HCT116 (cell line): ENCODE data around the gene LHB. TPM values are rescaled to one million over a fixed set of nuclear protein-coding genes. Genes with fewer than 3 reads are reported as not detected.

ENCODE experiments used
- ATAC-seq: fragments of 200-7000 bp; cut with Tn5 transposase; 2 replicates; pipeline ENCODE4 v1.9.1; 2020; ENCODE audit warnings: mild to moderate bottlenecking, moderate library complexity
- BruUV-seq: library from RNA; stranded (reverse); fragments of 400-500 nt; replicated peaks from 2 replicates; lab custom pipeline; 2021; lab: Mats Ljungman, UMichigan
- CTCF ChIA-PET: fragments of 300-600 bp; sonication (Branson Sonifier 250); formaldehyde crosslinking; loops from one replicate; lab custom pipeline; 2021; ENCODE audit warnings: antibody characterized with exemption; lab: Charles Lee
- POLR2A ChIA-PET: fragments of 300-600, 350-600 bp; sonication (Branson Sonifier 250); formaldehyde crosslinking; loops from one replicate; lab custom pipeline; 2021; ENCODE audit warnings: antibody characterized with exemption; lab: Charles Lee
- RAD21 ChIA-PET, 2 experiments: fragments of 300-600 bp; sonication (Branson Sonifier 250); formaldehyde crosslinking; loops; one replicate each; lab custom pipeline; 2023; ENCODE audit warnings: low total read pairs in 2 of 2; ENCODE audit not compliant: uncharacterized antibody in 2 of 2, unreplicated experiment in 2 of 2, low non-redundant PET in 1 of 2; lab: Charles Lee
- DNase-seq: peaks from one replicate; pipeline ENCODE4 v3.0.0-alpha.2; 2010; ENCODE audit warnings: low read depth, low spot score
- H2AFZ ChIP-seq: fragments of 200-600 bp; shearing (Covaris generic), sonication (generic); 2 replicates; pipeline ENCODE4 v1.6.1; 2017; ENCODE audit warnings: low read depth, mixed run types, mixed read lengths, antibody characterized with exemption, low read length; ENCODE audit not compliant: poor library complexity, severe bottlenecking
- H3K27ac ChIP-seq: 2 replicates; pipeline ENCODE4 v1.5.1; 2012; ENCODE audit warnings: low read depth, low read length
- H3K27me3 ChIP-seq: fragments of 200-600 bp; sonication (generic); 2 replicates; pipeline ENCODE4 v1.6.1; 2016; ENCODE audit warnings: mixed run types, low read length, mixed read lengths; ENCODE audit not compliant: insufficient read depth
- H3K36me3 ChIP-seq, 2 experiments: fragments of 200-500 bp in 1 of 2; fragments of 200-600 bp in 1 of 2; sonication (Bioruptor generic) in 1 of 2; sonication (generic) in 1 of 2; 2 replicates each; pipeline versions ENCODE4 v1.5.1 to v1.6.1; 2014 to 2016; ENCODE audit warnings: low read length in 2 of 2, inconsistent platforms in 1 of 2, mixed read lengths in 1 of 2, mixed run types in 1 of 2; ENCODE audit not compliant: insufficient read depth in 2 of 2, control insufficient read depth in 1 of 2
- H3K4me1 ChIP-seq, 2 experiments: fragments of 200-600 bp in 1 of 2; sonication (generic) in 1 of 2; 2 replicates each; pipeline versions ENCODE4 v1.5.1 to v1.6.1; 2012 to 2017; ENCODE audit warnings: low read length in 2 of 2, inconsistent platforms in 1 of 2, mild to moderate bottlenecking in 1 of 2, mixed read lengths in 1 of 2, mixed run types in 1 of 2, moderate library complexity in 1 of 2; ENCODE audit not compliant: insufficient read depth in 2 of 2, control insufficient read depth in 1 of 2
- H3K4me2 ChIP-seq: fragments of 200-600 bp; sonication (generic); 2 replicates; pipeline ENCODE4 v1.6.1; 2017; ENCODE audit warnings: mixed run types, low read length, mixed read lengths
- H3K4me3 ChIP-seq, 2 experiments: fragments of 200-600 bp in 1 of 2; sonication (generic) in 1 of 2; replicated peaks in 1 of 2; 2 replicates each; pipeline ENCODE4 v1.5.1; 2011 to 2016; ENCODE audit warnings: low read length in 2 of 2, control low read depth in 1 of 2, low read depth in 1 of 2, mild to moderate bottlenecking in 1 of 2, mixed read lengths in 1 of 2, mixed run types in 1 of 2
- H3K79me2 ChIP-seq: fragments of 200-600 bp; sonication (generic); 2 replicates; pipeline ENCODE4 v1.6.1; 2017; ENCODE audit warnings: mild to moderate bottlenecking, mixed run types, low read length, moderate library complexity, mixed read lengths; ENCODE audit not compliant: insufficient read depth
- H3K9ac ChIP-seq: fragments of 200-600 bp; sonication (generic); 2 replicates; pipeline ENCODE4 v1.6.1; 2016; ENCODE audit warnings: low read length, mixed read lengths
- H3K9me2 ChIP-seq: fragments of 200-600 bp; sonication (generic), shearing (Covaris generic); 2 replicates; pipeline ENCODE4 v1.6.1; 2017; ENCODE audit warnings: mixed run types, mild to moderate bottlenecking, moderate library complexity; ENCODE audit not compliant: insufficient read depth
- H3K9me3 ChIP-seq, 2 experiments: fragments of 200-500 bp in 1 of 2; fragments of 200-600 bp in 1 of 2; sonication (Bioruptor generic) in 1 of 2; sonication (generic) in 1 of 2; 2 replicates each; pipeline ENCODE4 v1.6.1; 2014 to 2017; ENCODE audit warnings: low read length in 2 of 2, mixed read lengths in 2 of 2, inconsistent platforms in 1 of 2, low read depth in 1 of 2, mild to moderate bottlenecking in 1 of 2, mixed run types in 1 of 2, moderate library complexity in 1 of 2; ENCODE audit not compliant: control insufficient read depth in 1 of 2, insufficient read depth in 1 of 2
- H4K20me1 ChIP-seq: fragments of 200-600 bp; sonication (generic), shearing (Covaris generic); 2 replicates; pipeline ENCODE4 v1.6.1; 2017; ENCODE audit warnings: mixed run types, mild to moderate bottlenecking, moderate library complexity; ENCODE audit not compliant: insufficient read depth
- ATF3 ChIP-seq: IDR thresholded peaks from 2 replicates; pipeline ENCODE4 v1.6.1; 2012
- CBX3 ChIP-seq: IDR thresholded peaks from 2 replicates; pipeline ENCODE4 v1.6.1; 2012; ENCODE audit warnings: low read depth
- CEBPB ChIP-seq: IDR thresholded peaks from 2 replicates; pipeline ENCODE4 v1.6.1; 2012; ENCODE audit warnings: low read depth
- CTCF ChIP-seq, 3 experiments: fragments of 200-600 bp in 1 of 3; sonication (generic) in 1 of 3; IDR thresholded peaks in 2 of 3; conservative IDR thresholded peaks in 1 of 3; 2 replicates each; pipeline ENCODE4 v1.5.1; 2012 to 2017; ENCODE audit warnings: low read depth in 2 of 3, low read length in 2 of 3, antibody characterized with exemption in 1 of 3, borderline replicate concordance in 1 of 3, control low read depth in 1 of 3, mild to moderate bottlenecking in 1 of 3, mixed read lengths in 1 of 3, mixed run types in 1 of 3, moderate library complexity in 1 of 3; ENCODE audit not compliant: insufficient read depth in 1 of 3
- EGR1 ChIP-seq: IDR thresholded peaks from 2 replicates; pipeline ENCODE4 v1.6.1; 2012; ENCODE audit warnings: low read depth
- ELF1 ChIP-seq: IDR thresholded peaks from 2 replicates; pipeline ENCODE4 v1.6.1; 2012; ENCODE audit warnings: low read depth, borderline replicate concordance
- EZH2phosphoT487 ChIP-seq: fragments of 200-600 bp; IDR thresholded peaks from 2 replicates; pipeline ENCODE4 v1.6.1; 2018; ENCODE audit warnings: antibody characterized with exemption, borderline replicate concordance
- FOSL1 ChIP-seq: IDR thresholded peaks from 2 replicates; pipeline ENCODE4 v1.6.1; 2012; ENCODE audit warnings: low read depth
- MAX ChIP-seq: IDR thresholded peaks from 2 replicates; pipeline ENCODE4 v1.6.1; 2012
- POLR2A ChIP-seq: IDR thresholded peaks from 2 replicates; pipeline ENCODE4 v1.7.0; 2011; ENCODE audit warnings: borderline replicate concordance; ENCODE audit not compliant: insufficient read depth, insufficient read length; ENCODE audit errors: extremely low read depth
- POLR2AphosphoS5 ChIP-seq: IDR thresholded peaks from 2 replicates; pipeline ENCODE4 v1.6.1; 2011; ENCODE audit warnings: mild to moderate bottlenecking, low read depth, low read length, moderate library complexity
- RAD21 ChIP-seq: IDR thresholded peaks from 2 replicates; pipeline ENCODE4 v1.6.1; 2012; ENCODE audit warnings: low read depth, mild to moderate bottlenecking
- REST ChIP-seq: IDR thresholded peaks from 2 replicates; pipeline ENCODE4 v1.6.1; 2012; ENCODE audit warnings: low read depth
- SIN3A ChIP-seq: IDR thresholded peaks from 2 replicates; pipeline ENCODE4 v1.6.1; 2012; ENCODE audit warnings: low read depth
- SP1 ChIP-seq: IDR thresholded peaks from 2 replicates; pipeline ENCODE4 v1.6.1; 2012; ENCODE audit warnings: low read depth
- SRF ChIP-seq: IDR thresholded peaks from 2 replicates; pipeline ENCODE4 v1.6.1; 2012; ENCODE audit warnings: low read depth
- TCF7L2 ChIP-seq: IDR thresholded peaks from 2 replicates; pipeline ENCODE4 v1.7.0; 2011; ENCODE audit warnings: borderline replicate concordance, inconsistent platforms; ENCODE audit not compliant: insufficient read depth, insufficient read length; ENCODE audit errors: extremely low read depth
- ZBTB33 ChIP-seq: IDR thresholded peaks from 2 replicates; pipeline ENCODE4 v1.6.1; 2011; ENCODE audit warnings: mild to moderate bottlenecking, low read length, moderate library complexity; ENCODE audit not compliant: insufficient replicate concordance; ENCODE audit errors: extremely low read depth
- ZFX ChIP-seq: fragments of 450-650 bp; IDR thresholded peaks from 2 replicates; pipeline ENCODE4 v1.6.1; 2017
- intact Hi-C: fragments of 100-400 bp; cut with micrococcal nuclease; formaldehyde crosslinking; loops from 2 replicates; pipeline ENCODE4 v1.10.0; 2022
- total RNA-seq: library from RNA; stranded (reverse); gene quantifications from one replicate; pipeline ENCODE4 v1.2.1, GENCODE V29; 2021; ENCODE audit not compliant: unreplicated experiment

LHB gene
- total RNA-seq, 1 experiment from 2014 or later: 3.7 TPM

- no TSS peak for BruUV-seq
- Histone ChIP-seq H3K9ac (no peak overlapping the region), H3K4me1 (no peaks in the 10 kb centered on the region), H3K9me3 (no peaks in the 10 kb centered on the region), H2AFZ (no peak overlapping the region), H3K4me3 (no peak overlapping the region), H3K27ac (no peak overlapping the region), H3K9me2 (no peaks in the 10 kb centered on the region), H4K20me1 (no peaks in the 10 kb centered on the region), H3K79me2 (peaks cover 14% of the 10 kb centered on the region), H3K36me3 (peaks cover 62 to 76% of the 10 kb centered on the region in 2 experiments; a peak in 3 of 4 replicates), H3K4me2 (no peak overlapping the region), H3K27me3 (no peaks in the 10 kb centered on the region)
- ChIA-PET CTCF (no interaction called here), POLR2A (no interaction called here), RAD21 (no interaction called here)
- ATAC-seq (no peak), DNase-seq (no peak)
- intact Hi-C loops: no loop called here
- TF ChIP-seq EZH2phosphoT487 (no peak), POLR2A (no peak), ELF1 (no peak), RAD21 (no peak), CEBPB (no peak), REST (no peak), TCF7L2 (no peak), ZBTB33 (no peak), ZFX (no peak), EGR1 (no peak), FOSL1 (no peak), ATF3 (no peak), SP1 (no peak), POLR2AphosphoS5 (no peak), MAX (no peak), SIN3A (no peak), CBX3 (no peak), SRF (no peak), CTCF (IDR thresholded peaks at IDR 0.05 in 2 of 3, conservative IDR thresholded peaks at IDR 0.05 in 1 of 3; ENCODE audit: borderline replicate concordance in 1 of 3, insufficient read depth in 1 of 3, low read depth in 2 of 3, low read length in 2 of 3) (no peak)
Observed at GRCh38 chr19:49006905-49007304, 10.0 kb downstream of the LHB start.
